ENCODE data around the gene PLXDC2.

DNA sequence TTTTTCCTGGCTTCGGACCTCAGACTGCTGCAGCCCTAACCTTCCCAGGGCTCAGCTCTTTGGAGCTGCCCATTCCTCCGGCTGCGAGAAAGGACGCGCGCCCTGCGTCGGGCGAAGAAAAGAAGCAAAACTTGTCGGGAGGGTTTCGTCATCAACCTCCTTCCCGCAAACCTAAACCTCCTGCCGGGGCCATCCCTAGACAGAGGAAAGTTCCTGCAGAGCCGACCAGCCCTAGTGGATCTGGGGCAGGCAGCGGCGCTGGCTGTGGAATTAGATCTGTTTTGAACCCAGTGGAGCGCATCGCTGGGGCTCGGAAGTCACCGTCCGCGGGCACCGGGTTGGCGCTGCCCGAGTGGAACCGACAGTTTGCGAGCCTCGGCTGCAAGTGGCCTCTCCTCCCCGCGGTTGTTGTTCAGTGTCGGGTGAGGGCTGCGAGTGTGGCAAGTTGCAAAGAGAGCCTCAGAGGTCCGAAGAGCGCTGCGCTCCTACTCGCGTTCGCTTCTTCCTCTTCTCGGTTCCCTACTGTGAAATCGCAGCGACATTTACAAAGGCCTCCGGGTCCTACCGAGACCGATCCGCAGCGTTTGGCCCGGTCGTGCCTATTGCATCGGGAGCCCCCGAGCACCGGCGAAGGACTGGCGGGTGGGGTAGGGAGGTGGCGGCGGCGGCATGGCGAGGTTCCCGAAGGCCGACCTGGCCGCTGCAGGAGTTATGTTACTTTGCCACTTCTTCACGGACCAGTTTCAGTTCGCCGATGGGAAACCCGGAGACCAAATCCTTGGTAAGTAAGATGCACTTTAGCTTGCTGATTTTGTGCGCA lies at the start of gene PLXDC2:
- TF ChIP-seq EZH2phosphoT487 (IDR thresholded peaks at IDR 0.05; ENCODE audit: borderline replicate concordance) = no peak
- TF ChIP-seq, protein P1, sequence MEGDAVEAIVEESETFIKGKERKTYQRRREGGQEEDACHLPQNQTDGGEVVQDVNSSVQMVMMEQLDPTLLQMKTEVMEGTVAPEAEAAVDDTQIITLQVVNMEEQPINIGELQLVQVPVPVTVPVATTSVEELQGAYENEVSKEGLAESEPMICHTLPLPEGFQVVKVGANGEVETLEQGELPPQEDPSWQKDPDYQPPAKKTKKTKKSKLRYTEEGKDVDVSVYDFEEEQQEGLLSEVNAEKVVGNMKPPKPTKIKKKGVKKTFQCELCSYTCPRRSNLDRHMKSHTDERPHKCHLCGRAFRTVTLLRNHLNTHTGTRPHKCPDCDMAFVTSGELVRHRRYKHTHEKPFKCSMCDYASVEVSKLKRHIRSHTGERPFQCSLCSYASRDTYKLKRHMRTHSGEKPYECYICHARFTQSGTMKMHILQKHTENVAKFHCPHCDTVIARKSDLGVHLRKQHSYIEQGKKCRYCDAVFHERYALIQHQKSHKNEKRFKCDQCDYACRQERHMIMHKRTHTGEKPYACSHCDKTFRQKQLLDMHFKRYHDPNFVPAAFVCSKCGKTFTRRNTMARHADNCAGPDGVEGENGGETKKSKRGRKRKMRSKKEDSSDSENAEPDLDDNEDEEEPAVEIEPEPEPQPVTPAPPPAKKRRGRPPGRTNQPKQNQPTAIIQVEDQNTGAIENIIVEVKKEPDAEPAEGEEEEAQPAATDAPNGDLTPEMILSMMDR (conservative IDR thresholded peaks at IDR 0.05; ENCODE audit: low read length) = no peak

Measured in Loucy (cell line).